ENCODE measurements around the gene EXT2. TPM values are rescaled to one million over a fixed set of nuclear protein-coding genes. Genes with fewer than 3 reads are reported as not detected.
A peak's percentile ranks its signal among the peaks of the same experiment; 100 is the strongest.

EXT2 gene
- total and polyA plus RNA-seq, 2 of the 13 experiments (the other 11 are each of a cell fraction or from before 2014, with no cell fraction given): 61.5 to 68.7 TPM

DNA sequence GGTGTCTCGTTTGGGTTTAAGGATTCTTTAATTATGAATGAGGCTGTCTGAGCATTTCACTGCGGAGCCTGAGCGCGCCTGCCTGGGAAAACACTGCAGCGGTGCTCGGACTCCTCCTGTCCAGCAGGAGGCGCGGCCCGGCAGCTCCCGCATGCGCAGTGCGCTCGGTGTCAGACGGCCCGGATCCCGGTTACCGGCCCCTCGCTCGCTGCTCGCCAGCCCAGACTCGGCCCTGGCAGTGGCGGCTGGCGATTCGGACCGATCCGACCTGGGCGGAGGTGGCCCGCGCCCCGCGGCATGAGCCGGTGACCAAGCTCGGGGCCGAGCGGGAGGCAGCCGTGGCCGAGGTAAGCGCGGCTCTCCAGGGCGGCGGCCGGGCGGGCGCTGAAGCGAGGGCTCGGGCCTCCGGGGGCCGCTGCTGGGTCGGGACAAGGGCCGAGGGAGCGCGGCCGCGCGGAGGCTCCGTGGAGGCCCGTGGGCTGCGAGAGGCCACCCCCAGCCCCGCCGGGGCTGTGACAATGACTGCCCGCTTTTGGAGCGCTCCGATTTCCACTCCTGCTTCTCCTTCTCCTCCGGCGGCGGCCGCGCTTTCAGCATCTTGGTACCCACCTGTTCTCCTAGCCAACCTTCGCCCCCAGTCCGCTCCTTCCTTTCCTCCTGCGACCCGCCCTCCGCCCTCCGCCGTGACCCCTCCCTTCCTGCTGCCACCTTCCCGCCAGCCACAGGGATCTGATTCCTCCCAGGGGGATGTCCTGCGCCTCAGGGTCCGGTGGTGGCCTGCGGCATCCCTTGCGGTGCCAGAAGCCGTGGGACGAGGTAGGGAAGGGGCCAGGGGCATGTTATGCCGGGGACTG, at the start of gene EXT2 (continued):
- no peak for TF ChIP-seq MED8 (CRISPR knock-in tag; IDR thresholded peaks at IDR 0.05; ENCODE audit: insufficient replicate concordance)
- no peak for TF ChIP-seq ISX (CRISPR knock-in tag; conservative IDR thresholded peaks at IDR 0.05)
- TF ChIP-seq, protein P1, sequence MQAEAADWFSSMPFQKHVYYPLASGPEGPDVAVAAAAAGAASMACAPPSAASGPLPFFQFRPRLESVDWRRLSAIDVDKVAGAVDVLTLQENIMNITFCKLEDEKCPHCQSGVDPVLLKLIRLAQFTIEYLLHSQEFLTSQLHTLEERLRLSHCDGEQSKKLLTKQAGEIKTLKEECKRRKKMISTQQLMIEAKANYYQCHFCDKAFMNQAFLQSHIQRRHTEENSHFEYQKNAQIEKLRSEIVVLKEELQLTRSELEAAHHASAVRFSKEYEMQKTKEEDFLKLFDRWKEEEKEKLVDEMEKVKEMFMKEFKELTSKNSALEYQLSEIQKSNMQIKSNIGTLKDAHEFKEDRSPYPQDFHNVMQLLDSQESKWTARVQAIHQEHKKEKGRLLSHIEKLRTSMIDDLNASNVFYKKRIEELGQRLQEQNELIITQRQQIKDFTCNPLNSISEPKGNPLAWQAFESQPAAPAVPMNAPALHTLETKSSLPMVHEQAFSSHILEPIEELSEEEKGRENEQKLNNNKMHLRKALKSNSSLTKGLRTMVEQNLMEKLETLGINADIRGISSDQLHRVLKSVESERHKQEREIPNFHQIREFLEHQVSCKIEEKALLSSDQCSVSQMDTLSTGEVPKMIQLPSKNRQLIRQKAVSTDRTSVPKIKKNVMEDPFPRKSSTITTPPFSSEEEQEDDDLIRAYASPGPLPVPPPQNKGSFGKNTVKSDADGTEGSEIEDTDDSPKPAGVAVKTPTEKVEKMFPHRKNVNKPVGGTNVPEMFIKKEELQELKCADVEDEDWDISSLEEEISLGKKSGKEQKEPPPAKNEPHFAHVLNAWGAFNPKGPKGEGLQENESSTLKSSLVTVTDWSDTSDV (CRISPR knock-in tag; IDR thresholded peaks at IDR 0.05): no peak
- TF ChIP-seq ZC3H13 (CRISPR knock-in tag; IDR thresholded peaks at IDR 0.05): no peak; the same call in 1 of the 2 replicates
- no peak for TF ChIP-seq ZNF713 (CRISPR knock-in tag; IDR thresholded peaks at IDR 0.05)
- TF ChIP-seq ZNF557 (CRISPR knock-in tag; IDR thresholded peaks at IDR 0.05): no peak
- no peak; the same call in 1 of the 2 replicates for TF ChIP-seq ZBTB42 (CRISPR knock-in tag; IDR thresholded peaks at IDR 0.05)
- TF ChIP-seq, protein P2, sequence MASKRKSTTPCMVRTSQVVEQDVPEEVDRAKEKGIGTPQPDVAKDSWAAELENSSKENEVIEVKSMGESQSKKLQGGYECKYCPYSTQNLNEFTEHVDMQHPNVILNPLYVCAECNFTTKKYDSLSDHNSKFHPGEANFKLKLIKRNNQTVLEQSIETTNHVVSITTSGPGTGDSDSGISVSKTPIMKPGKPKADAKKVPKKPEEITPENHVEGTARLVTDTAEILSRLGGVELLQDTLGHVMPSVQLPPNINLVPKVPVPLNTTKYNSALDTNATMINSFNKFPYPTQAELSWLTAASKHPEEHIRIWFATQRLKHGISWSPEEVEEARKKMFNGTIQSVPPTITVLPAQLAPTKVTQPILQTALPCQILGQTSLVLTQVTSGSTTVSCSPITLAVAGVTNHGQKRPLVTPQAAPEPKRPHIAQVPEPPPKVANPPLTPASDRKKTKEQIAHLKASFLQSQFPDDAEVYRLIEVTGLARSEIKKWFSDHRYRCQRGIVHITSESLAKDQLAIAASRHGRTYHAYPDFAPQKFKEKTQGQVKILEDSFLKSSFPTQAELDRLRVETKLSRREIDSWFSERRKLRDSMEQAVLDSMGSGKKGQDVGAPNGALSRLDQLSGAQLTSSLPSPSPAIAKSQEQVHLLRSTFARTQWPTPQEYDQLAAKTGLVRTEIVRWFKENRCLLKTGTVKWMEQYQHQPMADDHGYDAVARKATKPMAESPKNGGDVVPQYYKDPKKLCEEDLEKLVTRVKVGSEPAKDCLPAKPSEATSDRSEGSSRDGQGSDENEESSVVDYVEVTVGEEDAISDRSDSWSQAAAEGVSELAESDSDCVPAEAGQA (IDR thresholded peaks at IDR 0.05; ENCODE audit: low read depth): no peak
- TF ChIP-seq, protein P2 (CRISPR knock-in tag; IDR thresholded peaks at IDR 0.05; ENCODE audit: borderline replicate concordance): no peak
- TF ChIP-seq KAT2B (IDR thresholded peaks at IDR 0.05; ENCODE audit: borderline replicate concordance, low read depth, low read length): no peak
- no peak for TF ChIP-seq ZNF530 (CRISPR knock-in tag; IDR thresholded peaks at IDR 0.05; ENCODE audit: low read depth)
- TF ChIP-seq NFIB (CRISPR knock-in tag; IDR thresholded peaks at IDR 0.05; ENCODE audit: borderline replicate concordance): no peak
- TF ChIP-seq SAFB2 (CRISPR knock-in tag; IDR thresholded peaks at IDR 0.05; ENCODE audit: borderline replicate concordance, low read depth): no peak
- no peak for TF ChIP-seq ZNF552 (CRISPR knock-in tag; IDR thresholded peaks at IDR 0.05; ENCODE audit: borderline replicate concordance)
- peak; percentile 87 for TF ChIP-seq ZNF709 (CRISPR knock-in tag; IDR thresholded peaks at IDR 0.05)
- peak; percentile 40; the same call in 1 of the 2 replicates for TF ChIP-seq TOPORS (CRISPR knock-in tag; IDR thresholded peaks at IDR 0.05)
- TF ChIP-seq, protein P3, sequence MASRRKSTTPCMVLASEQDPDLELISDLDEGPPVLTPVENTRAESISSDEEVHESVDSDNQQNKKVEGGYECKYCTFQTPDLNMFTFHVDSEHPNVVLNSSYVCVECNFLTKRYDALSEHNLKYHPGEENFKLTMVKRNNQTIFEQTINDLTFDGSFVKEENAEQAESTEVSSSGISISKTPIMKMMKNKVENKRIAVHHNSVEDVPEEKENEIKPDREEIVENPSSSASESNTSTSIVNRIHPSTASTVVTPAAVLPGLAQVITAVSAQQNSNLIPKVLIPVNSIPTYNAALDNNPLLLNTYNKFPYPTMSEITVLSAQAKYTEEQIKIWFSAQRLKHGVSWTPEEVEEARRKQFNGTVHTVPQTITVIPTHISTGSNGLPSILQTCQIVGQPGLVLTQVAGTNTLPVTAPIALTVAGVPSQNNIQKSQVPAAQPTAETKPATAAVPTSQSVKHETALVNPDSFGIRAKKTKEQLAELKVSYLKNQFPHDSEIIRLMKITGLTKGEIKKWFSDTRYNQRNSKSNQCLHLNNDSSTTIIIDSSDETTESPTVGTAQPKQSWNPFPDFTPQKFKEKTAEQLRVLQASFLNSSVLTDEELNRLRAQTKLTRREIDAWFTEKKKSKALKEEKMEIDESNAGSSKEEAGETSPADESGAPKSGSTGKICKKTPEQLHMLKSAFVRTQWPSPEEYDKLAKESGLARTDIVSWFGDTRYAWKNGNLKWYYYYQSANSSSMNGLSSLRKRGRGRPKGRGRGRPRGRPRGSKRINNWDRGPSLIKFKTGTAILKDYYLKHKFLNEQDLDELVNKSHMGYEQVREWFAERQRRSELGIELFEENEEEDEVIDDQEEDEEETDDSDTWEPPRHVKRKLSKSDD (CRISPR knock-in tag; IDR thresholded peaks at IDR 0.05; ENCODE audit: low read depth): no peak
